ENCODE measurements around the gene PRELID2. TPM values are rescaled to one million over a fixed set of nuclear protein-coding genes. Genes with fewer than 3 reads are reported as not detected.
"Not testable (repeated sequence)": the region's sequence is repeated elsewhere in the genome, so short reads cannot be mapped to it uniquely, and the experiment has no call there.

PRELID2 gene
- total RNA-seq, 3 donors from 2014 or later = 15.5 to 24.6 (median 23.1) TPM

DNA sequence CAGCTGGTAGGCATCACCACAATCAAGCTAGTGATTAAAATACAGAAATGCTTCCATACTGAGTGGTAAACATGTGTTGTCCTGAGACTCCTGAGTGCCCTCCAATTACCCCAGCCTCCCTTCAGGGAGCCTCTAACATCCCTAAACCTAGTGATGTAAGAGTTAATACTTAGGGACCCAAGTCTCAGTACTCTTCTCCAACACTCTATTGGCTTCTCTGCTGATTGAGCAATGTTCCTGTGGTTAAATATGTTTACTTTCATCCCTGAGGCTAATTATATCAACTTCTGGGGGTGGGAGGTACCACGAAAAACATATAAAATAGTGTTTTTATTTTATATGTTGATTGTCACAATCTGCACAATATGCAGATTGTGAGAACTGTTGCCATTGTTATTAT, 32.7 kb upstream of the PRELID2 start:
- Histone ChIP-seq H3K9me3 (no peaks in the 10 kb centered on the region), H3K27me3 (no peaks in the 10 kb centered on the region), H3K4me1 (no peaks in the 10 kb centered on the region), H3K4me3 (no peak overlapping the region), H3K36me3 (no peaks in the 10 kb centered on the region), H3K27ac (no peak overlapping the region)
- DNase-seq (ENCODE audit: low spot score in 2 of 2) = no peak
- intact Hi-C loops (cut with DNase I; ENCODE audit: low total_unique reads) = no loop called here
- TF ChIP-seq POLR2AphosphoS5 (IDR thresholded peaks at IDR 0.05) = no peak
- no peak for TF ChIP-seq POLR2A (IDR thresholded peaks at IDR 0.05)
- TF ChIP-seq, protein P1, sequence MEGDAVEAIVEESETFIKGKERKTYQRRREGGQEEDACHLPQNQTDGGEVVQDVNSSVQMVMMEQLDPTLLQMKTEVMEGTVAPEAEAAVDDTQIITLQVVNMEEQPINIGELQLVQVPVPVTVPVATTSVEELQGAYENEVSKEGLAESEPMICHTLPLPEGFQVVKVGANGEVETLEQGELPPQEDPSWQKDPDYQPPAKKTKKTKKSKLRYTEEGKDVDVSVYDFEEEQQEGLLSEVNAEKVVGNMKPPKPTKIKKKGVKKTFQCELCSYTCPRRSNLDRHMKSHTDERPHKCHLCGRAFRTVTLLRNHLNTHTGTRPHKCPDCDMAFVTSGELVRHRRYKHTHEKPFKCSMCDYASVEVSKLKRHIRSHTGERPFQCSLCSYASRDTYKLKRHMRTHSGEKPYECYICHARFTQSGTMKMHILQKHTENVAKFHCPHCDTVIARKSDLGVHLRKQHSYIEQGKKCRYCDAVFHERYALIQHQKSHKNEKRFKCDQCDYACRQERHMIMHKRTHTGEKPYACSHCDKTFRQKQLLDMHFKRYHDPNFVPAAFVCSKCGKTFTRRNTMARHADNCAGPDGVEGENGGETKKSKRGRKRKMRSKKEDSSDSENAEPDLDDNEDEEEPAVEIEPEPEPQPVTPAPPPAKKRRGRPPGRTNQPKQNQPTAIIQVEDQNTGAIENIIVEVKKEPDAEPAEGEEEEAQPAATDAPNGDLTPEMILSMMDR (IDR thresholded peaks at IDR 0.05) = no peak

DNA sequence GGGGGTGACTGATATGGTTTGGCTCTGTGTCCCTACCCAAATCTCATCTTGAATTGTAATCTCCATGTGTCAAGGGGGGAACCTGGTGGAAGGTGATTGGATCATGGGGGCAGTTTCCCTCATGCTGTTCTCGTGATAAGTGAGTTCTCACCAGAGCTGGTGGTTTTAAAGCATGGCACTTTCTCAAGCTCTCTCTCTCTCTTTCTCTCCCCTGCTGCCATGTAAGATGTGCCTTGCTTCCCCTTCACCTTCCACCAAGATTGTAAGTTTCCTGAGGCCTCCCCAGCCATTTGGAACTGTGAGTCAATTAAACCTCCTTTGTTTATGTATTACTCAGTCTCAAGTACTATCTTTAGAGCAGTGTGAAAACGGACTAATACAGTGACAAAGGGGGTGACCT, 29.3 kb upstream of the PRELID2 start:
- DNase-seq (ENCODE audit: low spot score in 2 of 2); H3K36me3 ChIP-seq; H3K4me1 ChIP-seq; intact Hi-C loops (cut with DNase I; ENCODE audit: low total_unique reads); H3K27ac ChIP-seq; H3K9me3 ChIP-seq; H3K27me3 ChIP-seq; H3K4me3 ChIP-seq: not testable (repeated sequence)

DNA sequence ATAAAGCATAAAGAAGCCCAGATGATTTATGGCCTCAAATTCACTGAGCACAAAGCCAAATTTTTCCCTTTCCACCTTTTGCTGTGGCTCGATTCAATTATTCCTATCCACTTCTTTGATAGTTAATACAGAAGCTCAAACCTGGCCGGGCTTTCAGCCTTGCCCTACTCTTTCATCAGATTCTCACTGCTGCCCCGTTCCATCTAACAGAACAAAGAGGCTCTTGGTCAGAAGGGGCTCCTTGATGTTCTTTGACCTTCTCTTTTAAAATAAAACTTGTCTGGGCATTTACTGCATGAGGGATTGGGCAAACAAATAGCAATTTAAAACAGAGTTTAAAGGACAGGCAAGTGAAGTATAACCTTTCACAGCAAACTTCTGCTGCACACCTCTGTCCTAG, 27.9 kb upstream of the PRELID2 start:
- Histone ChIP-seq H3K4me3 (no peak overlapping the region), H3K27me3 (no peaks in the 10 kb centered on the region), H3K9me3 (no peaks in the 10 kb centered on the region), H3K27ac (no peak overlapping the region), H3K36me3 (no peaks in the 10 kb centered on the region), H3K4me1 (no peaks in the 10 kb centered on the region)
- TF ChIP-seq POLR2A (IDR thresholded peaks at IDR 0.05) = no peak
- TF ChIP-seq POLR2AphosphoS5 (IDR thresholded peaks at IDR 0.05) = no peak
- TF ChIP-seq, protein P1 (IDR thresholded peaks at IDR 0.05) = no peak
- no peak for DNase-seq (ENCODE audit: low spot score in 2 of 2)
- intact Hi-C loops (cut with DNase I; ENCODE audit: low total_unique reads) = no loop called here

DNA sequence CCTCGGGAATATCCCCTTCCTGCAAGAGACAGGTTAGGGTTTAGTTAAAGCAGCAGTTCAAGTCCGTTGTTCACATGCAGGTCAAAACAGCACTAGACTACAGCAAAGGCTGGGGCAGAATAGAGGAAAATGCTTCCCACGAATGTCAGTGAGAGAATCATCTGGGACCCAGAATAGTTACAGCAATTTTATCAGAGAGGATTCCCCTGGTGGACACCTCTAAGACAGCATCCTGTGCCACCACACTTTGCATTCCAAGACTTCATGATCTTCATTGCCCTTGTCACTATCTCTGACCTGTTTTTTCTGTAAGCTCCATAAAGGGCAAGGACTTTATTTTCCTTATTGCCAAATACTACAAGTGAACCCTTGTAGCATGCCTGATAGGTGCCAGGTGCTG, 24.8 kb upstream of the PRELID2 start:
- Histone ChIP-seq H3K9me3 (no peaks in the 10 kb centered on the region), H3K4me1 (no peaks in the 10 kb centered on the region), H3K4me3 (no peak overlapping the region), H3K36me3 (no peaks in the 10 kb centered on the region), H3K27ac (no peak overlapping the region), H3K27me3 (no peaks in the 10 kb centered on the region)
- no peak for DNase-seq (ENCODE audit: low spot score in 2 of 2)
- TF ChIP-seq POLR2A (IDR thresholded peaks at IDR 0.05) (no peak), POLR2AphosphoS5 (IDR thresholded peaks at IDR 0.05) (no peak)
- TF ChIP-seq, protein P1 (IDR thresholded peaks at IDR 0.05) = no peak
- intact Hi-C loops (cut with DNase I; ENCODE audit: low total_unique reads) = no loop called here

DNA sequence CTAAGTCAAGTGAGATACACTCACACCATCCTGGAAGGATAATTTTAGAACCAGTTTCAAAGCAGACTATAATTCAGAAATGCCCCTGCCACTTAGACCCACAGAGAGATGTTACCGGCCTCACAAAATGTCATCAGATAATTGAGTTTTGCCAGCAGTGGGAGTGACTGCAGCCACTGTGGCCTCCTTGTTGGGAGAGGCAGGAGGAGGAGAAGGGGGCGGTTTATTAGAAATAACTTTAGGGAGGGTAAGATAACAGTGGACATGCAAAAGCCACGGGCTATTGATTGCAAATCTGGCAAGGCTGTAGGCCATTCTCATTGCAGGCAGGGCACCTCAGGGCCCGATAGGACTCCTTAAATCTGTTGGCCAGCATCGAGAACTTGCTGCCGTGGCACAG, 24.3 kb upstream of the PRELID2 start:
- H3K4me1 ChIP-seq = no peaks in the 10 kb centered on the region
- DNase-seq (ENCODE audit: low spot score in 2 of 2) = no peak
- no peaks in the 10 kb centered on the region for H3K36me3 ChIP-seq
- H3K9me3 ChIP-seq = no peaks in the 10 kb centered on the region
- no peak for TF ChIP-seq POLR2AphosphoS5 (IDR thresholded peaks at IDR 0.05)
- no peak for TF ChIP-seq POLR2A (IDR thresholded peaks at IDR 0.05)
- TF ChIP-seq, protein P1 (IDR thresholded peaks at IDR 0.05) = no peak
- intact Hi-C loops (cut with DNase I; ENCODE audit: low total_unique reads) = no loop called here
- no peak overlapping the region for H3K27ac ChIP-seq
- H3K4me3 ChIP-seq = no peak overlapping the region
- H3K27me3 ChIP-seq = no peaks in the 10 kb centered on the region

DNA sequence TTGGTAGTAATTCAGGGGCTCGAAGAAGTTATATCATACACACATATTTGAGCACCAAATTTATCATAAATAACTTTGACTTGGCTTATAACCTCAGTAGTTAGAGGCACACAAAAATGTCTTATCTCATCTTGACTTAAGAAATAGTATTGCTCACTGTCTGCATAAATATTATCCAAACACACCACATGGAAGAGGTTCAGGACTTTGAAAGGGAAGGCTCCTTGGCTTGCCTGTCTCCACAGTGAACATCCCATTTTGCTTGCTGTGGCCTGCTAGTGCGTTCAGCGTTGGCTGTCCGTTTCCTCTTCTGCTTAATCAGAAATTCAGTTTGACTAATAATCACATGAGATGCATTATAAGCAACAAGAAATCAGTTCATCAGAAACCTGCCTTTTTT, 23.8 kb upstream of the PRELID2 start:
- no peaks in the 10 kb centered on the region for H3K9me3 ChIP-seq
- H3K27ac ChIP-seq = no peak overlapping the region
- intact Hi-C loops (cut with DNase I; ENCODE audit: low total_unique reads) = no loop called here
- no peak overlapping the region for H3K4me3 ChIP-seq
- H3K4me1 ChIP-seq = no peaks in the 10 kb centered on the region
- no peaks in the 10 kb centered on the region for H3K27me3 ChIP-seq
- DNase-seq (ENCODE audit: low spot score in 2 of 2) = no peak
- TF ChIP-seq POLR2A (IDR thresholded peaks at IDR 0.05) (no peak), POLR2AphosphoS5 (IDR thresholded peaks at IDR 0.05) (no peak)
- TF ChIP-seq, protein P1 (IDR thresholded peaks at IDR 0.05) = no peak
- H3K36me3 ChIP-seq = no peaks in the 10 kb centered on the region

Data from breast epithelium (tissue), 4 donors.